PC-3 (cell line): ENCODE results near the gene TCHH. TPM values are rescaled to one million over a fixed set of nuclear protein-coding genes. Genes with fewer than 3 reads are reported as not detected.

Experiments
- ATAC-seq: fragments of 200-7000 bp; cut with Tn5 transposase; 2 replicates; pipeline ENCODE4 v1.9.1; 2020; ENCODE audit warnings: mild to moderate bottlenecking, moderate library complexity
- BruUV-seq: library from RNA; stranded (reverse); fragments of 400-500 nt; replicated peaks from 2 replicates; lab custom pipeline; 2021; lab: Mats Ljungman, UMichigan
- CTCF ChIA-PET: fragments of 300-600 bp; sonication (Branson Sonifier 250); formaldehyde crosslinking; loops from one replicate; lab custom pipeline; 2022; ENCODE audit warnings: antibody characterized with exemption; lab: Charles Lee
- POLR2A ChIA-PET: fragments of 300-600 bp; sonication (Branson Sonifier 250); formaldehyde crosslinking; loops from one replicate; lab custom pipeline; 2022; ENCODE audit warnings: antibody characterized with exemption; ENCODE audit not compliant: unreplicated experiment; lab: Charles Lee
- DNase-seq: peaks from one replicate; pipeline ENCODE4 v3.0.0-alpha.2; 2015
- H2AFZ ChIP-seq: fragments of 300-600 bp; sonication (generic); 2 replicates; pipeline ENCODE4 v1.6.0; 2016; ENCODE audit warnings: antibody characterized with exemption, low read length
- H3F3A ChIP-seq: fragments of 300-600 bp; sonication (generic); one replicate; pipeline ENCODE4 v1.6.0; 2017; ENCODE audit warnings: antibody characterized with exemption, low read length, control low read depth, mild to moderate bottlenecking; ENCODE audit not compliant: unreplicated experiment
- H3K27ac ChIP-seq: fragments of 300-600 bp; sonication (generic); 2 replicates; pipeline ENCODE4 v1.5.1; 2016; ENCODE audit warnings: mild to moderate bottlenecking, low read length
- H3K27me3 ChIP-seq: fragments of 300-600 bp; sonication (generic); 2 replicates; pipeline ENCODE4 v1.6.1; 2016; ENCODE audit warnings: low read length, mixed read lengths
- H3K36me3 ChIP-seq: fragments of 300-600 bp; sonication (generic); 2 replicates; pipeline ENCODE4 v1.6.1; 2016; ENCODE audit warnings: low read depth, mixed run types, low read length, mixed read lengths
- H3K4me1 ChIP-seq: fragments of 300-600 bp; sonication (generic); 2 replicates; pipeline ENCODE4 v1.5.1; 2016; ENCODE audit warnings: low read length; ENCODE audit not compliant: insufficient read depth
- H3K4me2 ChIP-seq: fragments of 300-600 bp; sonication (generic); 2 replicates; pipeline ENCODE4 v1.6.0; 2016; ENCODE audit warnings: low read length
- H3K4me3 ChIP-seq: fragments of 300-600 bp; sonication (generic); 2 replicates; pipeline ENCODE4 v1.5.1; 2016; ENCODE audit warnings: mild to moderate bottlenecking, low read length, mixed read lengths
- H3K79me2 ChIP-seq: fragments of 300-600 bp; sonication (generic); 2 replicates; pipeline ENCODE4 v1.6.1; 2017; ENCODE audit warnings: low read length, mixed read lengths
- H3K9ac ChIP-seq: fragments of 300-600 bp; sonication (generic); 2 replicates; pipeline ENCODE4 v1.6.0; 2016; ENCODE audit warnings: mild to moderate bottlenecking, low read length
- H3K9me2 ChIP-seq: fragments of 300-600 bp; sonication (generic); replicated peaks from 2 replicates; pipeline ENCODE4 v1.6.1; 2016; ENCODE audit warnings: mixed run types, low read length, mixed read lengths
- H3K9me3 ChIP-seq: fragments of 300-600 bp; sonication (generic); 2 replicates; pipeline ENCODE4 v1.6.1; 2016; ENCODE audit warnings: low read length, mixed read lengths
- H4K20me1 ChIP-seq: fragments of 300-600 bp; sonication (generic); 2 replicates; pipeline ENCODE4 v1.6.1; 2016; ENCODE audit warnings: low read length, mixed read lengths
- CTCF ChIP-seq: fragments of 300-600 bp; sonication (generic); conservative IDR thresholded peaks from 2 replicates; pipeline ENCODE4 v1.5.1; 2017; ENCODE audit warnings: antibody characterized with exemption, low read depth, mild to moderate bottlenecking, low read length
- EZH2 ChIP-seq: fragments of 300-600 bp; sonication (generic); IDR thresholded peaks from one replicate; pipeline ENCODE4 v1.6.1; 2017; ENCODE audit warnings: antibody characterized with exemption, mild to moderate bottlenecking, low read length; ENCODE audit not compliant: unreplicated experiment
- EZH2phosphoT487 ChIP-seq: fragments of 300-600 bp; sonication (generic); IDR thresholded peaks from 2 replicates; pipeline ENCODE4 v1.6.1; 2018; ENCODE audit warnings: mild to moderate bottlenecking, antibody characterized with exemption, low read length, borderline replicate concordance
- intact Hi-C: fragments of 100-400 bp; cut with micrococcal nuclease; formaldehyde crosslinking; loops from 2 replicates; pipeline ENCODE4 v1.9.0; 2023
- total RNA-seq: library from RNA; depleted of rRNA; stranded (reverse); fragments of >200 nt; gene quantifications from 2 replicates; pipeline ENCODE4 v1.2.3, GENCODE V29; 2014; rRNA removed

The TCHH gene
- total RNA-seq, 1 experiment from 2014 or later, result not detected

DNA sequence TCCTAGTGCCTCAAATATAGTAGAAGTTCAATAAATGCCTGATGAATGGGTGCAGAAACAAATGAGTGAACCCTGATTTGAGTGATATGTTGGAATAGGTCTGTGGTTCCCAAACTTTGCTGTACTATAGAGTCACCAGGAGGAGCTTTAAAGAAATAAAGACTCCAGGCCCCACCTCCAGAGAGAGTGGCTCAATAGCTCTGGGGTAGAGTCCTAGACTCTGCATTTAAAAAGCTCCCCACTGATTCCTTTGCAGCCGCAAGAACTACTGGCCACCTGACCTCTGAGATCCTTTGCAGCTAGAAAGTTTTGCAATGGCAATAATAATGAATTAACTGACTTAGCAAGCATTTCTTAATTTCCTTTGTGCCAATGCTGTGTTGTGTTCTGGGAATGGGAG lies 47.3 kb downstream of the TCHH start:
- H3K27me3 ChIP-seq, result peaks cover 87% of the 10 kb centered on the region
- no peaks in the 10 kb centered on the region for H3K79me2 ChIP-seq
- H4K20me1 ChIP-seq, result no peaks in the 10 kb centered on the region
- H3K9me3 ChIP-seq, result no peaks in the 10 kb centered on the region
- TF ChIP-seq CTCF (no peak), EZH2phosphoT487 (no peak), EZH2 (no peak)
- ATAC-seq, result no peak
- POLR2A ChIA-PET, result no interaction called here
- H3K4me2 ChIP-seq, result no peak overlapping the region
- CTCF ChIA-PET, result no interaction called here
- no peaks in the 10 kb centered on the region for H3K36me3 ChIP-seq
- H3K4me1 ChIP-seq, result no peaks in the 10 kb centered on the region
- no peak for DNase-seq
- H3K4me3 ChIP-seq, result no peak overlapping the region
- intact Hi-C loops, result no loop called here
- H3K9ac ChIP-seq, result no peak overlapping the region
- no peaks in the 10 kb centered on the region for H3K9me2 ChIP-seq
- BruUV-seq, result no TSS peak
- H3K27ac ChIP-seq, result no peak overlapping the region
- no peaks in the 10 kb centered on the region for H3F3A ChIP-seq
- no peak overlapping the region for H2AFZ ChIP-seq

DNA sequence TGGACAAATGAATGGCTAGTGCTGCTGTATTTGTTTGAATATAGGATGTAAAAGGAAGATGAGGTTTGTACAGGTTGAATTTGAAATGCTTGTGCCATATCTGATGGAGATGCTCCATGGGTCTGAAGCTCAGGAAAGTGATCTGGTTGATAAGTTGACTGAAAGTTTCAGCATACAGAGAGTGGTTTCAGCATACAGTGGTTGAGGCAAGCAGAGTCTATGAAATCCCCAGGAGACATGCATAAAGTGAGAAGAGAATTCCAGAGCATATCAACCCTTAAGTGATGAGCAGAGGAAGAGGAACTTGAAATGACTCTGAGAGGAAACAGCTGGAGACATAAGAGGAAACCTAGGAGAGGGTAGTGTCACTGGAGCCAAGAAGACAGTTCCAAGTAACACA lies 48.1 kb downstream of the TCHH start:
- Histone ChIP-seq H3K27me3 (peaks cover 87% of the 10 kb centered on the region), H3K4me2 (no peak overlapping the region), H3K9me2 (no peaks in the 10 kb centered on the region), H3K4me3 (no peak overlapping the region), H4K20me1 (no peaks in the 10 kb centered on the region), H2AFZ (no peak overlapping the region), H3K27ac (no peak overlapping the region), H3K79me2 (no peaks in the 10 kb centered on the region), H3K9ac (no peak overlapping the region), H3K4me1 (no peaks in the 10 kb centered on the region), H3K9me3 (no peaks in the 10 kb centered on the region), H3K36me3 (no peaks in the 10 kb centered on the region), H3F3A (no peaks in the 10 kb centered on the region)
- intact Hi-C loops, result no loop called here
- ChIA-PET CTCF (no interaction called here), POLR2A (no interaction called here)
- DNase-seq, result no peak
- TF ChIP-seq CTCF, result no peak
- TF ChIP-seq EZH2phosphoT487, result no peak
- TF ChIP-seq EZH2, result no peak
- no TSS peak for BruUV-seq
- ATAC-seq, result no peak

GRCh38 chr1:152061952-152062351 lies 53.3 kb downstream of the TCHH start:
- Histone ChIP-seq H2AFZ (no peak overlapping the region), H4K20me1 (no peaks in the 10 kb centered on the region), H3K79me2 (no peaks in the 10 kb centered on the region), H3K27me3 (peaks cover 78% of the 10 kb centered on the region), H3K4me1 (no peaks in the 10 kb centered on the region), H3K9me2 (no peaks in the 10 kb centered on the region), H3K36me3 (no peaks in the 10 kb centered on the region), H3K4me2 (no peak overlapping the region), H3K9ac (no peak overlapping the region), H3K4me3 (no peak overlapping the region), H3K27ac (no peak overlapping the region), H3F3A (no peaks in the 10 kb centered on the region), H3K9me3 (no peaks in the 10 kb centered on the region)
- POLR2A ChIA-PET, result no interaction called here
- intact Hi-C loops, result no loop called here
- ATAC-seq (no peak), DNase-seq (no peak)
- no TSS peak for BruUV-seq
- TF ChIP-seq EZH2, result no peak
- TF ChIP-seq EZH2phosphoT487, result no peak
- no peak for TF ChIP-seq CTCF
- CTCF ChIA-PET, result no interaction called here

Other genes with a start within 250 kb of the TCHH start
- 18.1 and 19.6 TPM in 2 replicates for gene THEM4, start 205.9 kb downstream of the TCHH start, total RNA-seq
- gene S100A10, start 121.6 kb downstream of the TCHH start, total RNA-seq, result 349 and 400 TPM in 2 replicates
- gene S100A11, start 78.4 kb downstream of the TCHH start, total RNA-seq, result 443 and 541 TPM in 2 replicates
- not detected in 2 replicates for gene TCHHL1, start 26.4 kb downstream of the TCHH start, total RNA-seq
- gene RPTN, start 43.8 kb upstream of the TCHH start, total RNA-seq, result not detected in 2 replicates
- gene HRNR, start 108.7 kb upstream of the TCHH start, total RNA-seq, result not detected in 2 replicates
- not detected in 2 replicates for gene FLG, start 209.8 kb upstream of the TCHH start, total RNA-seq
- not detected in 2 replicates for gene FLG2, start 244.6 kb upstream of the TCHH start, total RNA-seq